ENCODE measurements around the gene LIFR.

DNA sequence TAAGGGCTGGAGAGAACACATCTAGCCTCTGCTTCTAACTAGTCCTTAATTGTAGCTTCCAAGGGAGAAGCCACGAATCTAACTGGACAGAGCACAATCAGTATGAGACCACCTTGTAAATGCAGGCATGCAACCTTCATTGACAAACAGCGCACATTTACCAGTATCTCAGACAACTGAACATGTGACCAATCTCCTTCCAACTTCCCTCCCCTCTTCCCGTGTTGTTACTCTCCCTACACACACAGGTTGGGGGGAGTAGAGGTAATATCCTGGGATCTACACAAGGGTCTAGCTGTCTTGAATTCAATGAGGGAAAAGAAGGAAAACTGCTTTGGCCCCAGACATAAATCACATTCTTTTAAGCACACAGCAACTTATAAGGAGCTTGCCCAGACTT is 77.6 kb downstream of the LIFR start:
- TF ChIP-seq, protein P1, sequence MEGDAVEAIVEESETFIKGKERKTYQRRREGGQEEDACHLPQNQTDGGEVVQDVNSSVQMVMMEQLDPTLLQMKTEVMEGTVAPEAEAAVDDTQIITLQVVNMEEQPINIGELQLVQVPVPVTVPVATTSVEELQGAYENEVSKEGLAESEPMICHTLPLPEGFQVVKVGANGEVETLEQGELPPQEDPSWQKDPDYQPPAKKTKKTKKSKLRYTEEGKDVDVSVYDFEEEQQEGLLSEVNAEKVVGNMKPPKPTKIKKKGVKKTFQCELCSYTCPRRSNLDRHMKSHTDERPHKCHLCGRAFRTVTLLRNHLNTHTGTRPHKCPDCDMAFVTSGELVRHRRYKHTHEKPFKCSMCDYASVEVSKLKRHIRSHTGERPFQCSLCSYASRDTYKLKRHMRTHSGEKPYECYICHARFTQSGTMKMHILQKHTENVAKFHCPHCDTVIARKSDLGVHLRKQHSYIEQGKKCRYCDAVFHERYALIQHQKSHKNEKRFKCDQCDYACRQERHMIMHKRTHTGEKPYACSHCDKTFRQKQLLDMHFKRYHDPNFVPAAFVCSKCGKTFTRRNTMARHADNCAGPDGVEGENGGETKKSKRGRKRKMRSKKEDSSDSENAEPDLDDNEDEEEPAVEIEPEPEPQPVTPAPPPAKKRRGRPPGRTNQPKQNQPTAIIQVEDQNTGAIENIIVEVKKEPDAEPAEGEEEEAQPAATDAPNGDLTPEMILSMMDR (IDR thresholded peaks at IDR 0.05; ENCODE audit: poor library complexity, severe bottlenecking) = no peak
- no peak for TF ChIP-seq RAD21 (conservative IDR thresholded peaks at IDR 0.05)
- no peak for TF ChIP-seq MXI1 (conservative IDR thresholded peaks at IDR 0.05; ENCODE audit: poor library complexity, severe bottlenecking)

All from neural cell (in vitro differentiated cells).